Activated CD8-positive, alpha-beta T cell treated with anti-CD3 and anti-CD28 coated beads for 36 hours (primary cell): ENCODE results near the gene SEPHS1. TPM values are rescaled to one million over a fixed set of nuclear protein-coding genes. Genes with fewer than 3 reads are reported as not detected.
A peak's percentile ranks its signal among the peaks of the same experiment; 100 is the strongest.

Source experiments
- ATAC-seq: fragments of 200-7000 bp; cut with Tn5 transposase; one replicate; pipeline ENCODE4 v1.10.0; 2021; ENCODE audit warnings: mild to moderate bottlenecking, moderate library complexity
- CTCF ChIA-PET: fragments of 350-600 bp; sonication (Branson Sonifier 250); formaldehyde crosslinking; loops from one replicate; lab custom pipeline; 2021; ENCODE audit warnings: antibody characterized with exemption; lab: Charles Lee
- POLR2A ChIA-PET: fragments of 350-600 bp; sonication (Branson Sonifier 250); formaldehyde crosslinking; loops from one replicate; lab custom pipeline; 2021; ENCODE audit warnings: antibody characterized with exemption; lab: Charles Lee
- DNase-seq: peaks from one replicate; pipeline ENCODE4 v3.0.0-alpha.2; 2020
- H3K27ac Mint-ChIP-seq: one replicate; pipeline ENCODE4 v1.8.0; 2021; ENCODE audit warnings: mild to moderate bottlenecking, mixed read lengths
- H3K27me3 Mint-ChIP-seq: one replicate; pipeline ENCODE4 v1.8.0; 2021; ENCODE audit warnings: mixed read lengths
- H3K36me3 Mint-ChIP-seq: one replicate; pipeline ENCODE4 v1.8.0; 2021; ENCODE audit warnings: low read depth, mixed read lengths
- H3K4me1 Mint-ChIP-seq: one replicate; pipeline ENCODE4 v1.8.0; 2021; ENCODE audit warnings: low read depth, mixed read lengths
- H3K4me3 Mint-ChIP-seq: one replicate; pipeline ENCODE4 v1.8.0; 2021; ENCODE audit warnings: mild to moderate bottlenecking, moderate library complexity, mixed read lengths
- H3K9me3 Mint-ChIP-seq: one replicate; pipeline ENCODE4 v1.8.0; 2021; ENCODE audit warnings: mixed read lengths
- intact Hi-C: fragments of 100-400 bp; cut with micrococcal nuclease; formaldehyde crosslinking; loops from one replicate; pipeline ENCODE4 v1.10.0; 2022
- total RNA-seq, 2 experiments: library from RNA; stranded (reverse); gene quantifications; one replicate each; pipeline ENCODE4 v1.2.3, GENCODE V29; 2021
- TF ChIP-seq, protein P1 (sequence below): fragments of 200-600 bp; IDR thresholded peaks from one replicate; pipeline ENCODE4 v1.8.0; 2022; ENCODE audit warnings: antibody characterized with exemption, mild to moderate bottlenecking

The SEPHS1 gene
- total RNA-seq, 2 experiments from 2014 or later, result 61.6 to 66.5 TPM

DNA sequence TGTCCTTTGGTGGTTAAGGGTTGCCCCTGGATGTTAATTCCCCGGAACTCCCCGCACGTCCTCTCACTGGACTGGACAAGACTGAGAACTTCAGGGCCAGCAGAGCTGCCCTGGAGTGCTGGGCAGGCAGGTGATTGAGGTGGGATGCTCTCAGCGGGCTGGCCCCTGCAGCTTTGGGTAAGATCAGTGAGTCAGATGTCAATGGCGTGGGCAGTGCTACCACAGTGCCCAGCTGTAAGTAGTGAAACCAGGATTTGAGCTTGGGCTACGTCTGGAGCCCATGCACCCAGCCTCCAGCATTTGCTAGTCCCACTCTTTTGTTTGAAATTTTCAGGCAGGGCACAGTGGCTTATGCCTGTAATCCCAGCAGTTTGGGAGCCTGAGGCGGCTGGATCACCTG is 6.7 kb upstream of the SEPHS1 start:
- DNase-seq (peak; percentile 19), ATAC-seq (no peak)
- CTCF ChIA-PET, result interaction anchor here (1.0 kb wide), 1 partner anchor 86 kb away, joined by 4 read pairs; no protein-coding TSS in a partner anchor
- POLR2A ChIA-PET, result no interaction called here
- H3K4me3 Mint-ChIP-seq, result no peak overlapping the region
- H3K9me3 Mint-ChIP-seq, result no peaks in the 10 kb centered on the region
- H3K36me3 Mint-ChIP-seq, result no peaks in the 10 kb centered on the region
- H3K4me1 Mint-ChIP-seq, result peaks cover 32% of the 10 kb centered on the region
- intact Hi-C loops, result loop anchor here (5.0 kb wide), 1 partner anchor 52 kb away; the partner anchor contains the start of gene PHYH
- H3K27me3 Mint-ChIP-seq, result no peaks in the 10 kb centered on the region
- TF ChIP-seq, protein P1, sequence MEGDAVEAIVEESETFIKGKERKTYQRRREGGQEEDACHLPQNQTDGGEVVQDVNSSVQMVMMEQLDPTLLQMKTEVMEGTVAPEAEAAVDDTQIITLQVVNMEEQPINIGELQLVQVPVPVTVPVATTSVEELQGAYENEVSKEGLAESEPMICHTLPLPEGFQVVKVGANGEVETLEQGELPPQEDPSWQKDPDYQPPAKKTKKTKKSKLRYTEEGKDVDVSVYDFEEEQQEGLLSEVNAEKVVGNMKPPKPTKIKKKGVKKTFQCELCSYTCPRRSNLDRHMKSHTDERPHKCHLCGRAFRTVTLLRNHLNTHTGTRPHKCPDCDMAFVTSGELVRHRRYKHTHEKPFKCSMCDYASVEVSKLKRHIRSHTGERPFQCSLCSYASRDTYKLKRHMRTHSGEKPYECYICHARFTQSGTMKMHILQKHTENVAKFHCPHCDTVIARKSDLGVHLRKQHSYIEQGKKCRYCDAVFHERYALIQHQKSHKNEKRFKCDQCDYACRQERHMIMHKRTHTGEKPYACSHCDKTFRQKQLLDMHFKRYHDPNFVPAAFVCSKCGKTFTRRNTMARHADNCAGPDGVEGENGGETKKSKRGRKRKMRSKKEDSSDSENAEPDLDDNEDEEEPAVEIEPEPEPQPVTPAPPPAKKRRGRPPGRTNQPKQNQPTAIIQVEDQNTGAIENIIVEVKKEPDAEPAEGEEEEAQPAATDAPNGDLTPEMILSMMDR, result no peak
- no peak overlapping the region for H3K27ac Mint-ChIP-seq

DNA sequence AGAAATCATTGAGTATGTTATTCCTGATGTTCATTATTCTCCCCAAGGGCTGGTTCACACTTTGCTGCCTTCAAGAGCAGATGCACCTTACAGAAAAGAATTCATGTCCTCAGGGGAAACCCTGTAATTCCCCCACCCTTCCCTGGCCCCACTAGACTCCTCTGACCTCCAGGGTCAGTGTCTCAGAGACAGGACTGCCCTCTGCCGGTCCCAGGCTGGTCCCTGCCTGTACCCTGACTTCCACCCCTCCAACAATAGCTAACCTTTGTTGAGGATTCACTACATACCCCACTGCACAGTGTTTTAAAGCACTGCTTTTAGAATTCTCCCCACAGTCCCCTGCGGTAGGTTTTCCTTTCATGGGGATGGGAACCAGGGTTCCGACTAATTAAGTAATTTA is 4.4 kb upstream of the SEPHS1 start:
- DNase-seq (peak; percentile 34), ATAC-seq (no peak)
- intact Hi-C loops, result loop anchor here (5.0 kb wide), 1 partner anchor 50 kb away; the partner anchor contains the start of gene PHYH
- H3K4me1 Mint-ChIP-seq, result peaks cover 37% of the 10 kb centered on the region
- ChIA-PET POLR2A (interaction anchor here (0.7 kb wide), 1 partner anchor 315 kb away, joined by 3 read pairs; no protein-coding TSS in a partner anchor), CTCF (interaction anchor here (0.7 to 3.3 kb wide), 5 partner anchors 12 to 192 kb away, joined by 3 to 24 read pairs (median 4); no protein-coding TSS in a partner anchor)
- H3K27me3 Mint-ChIP-seq, result no peaks in the 10 kb centered on the region
- peak overlapping the region; percentile 41 for H3K27ac Mint-ChIP-seq
- TF ChIP-seq, protein P1, result no peak
- H3K36me3 Mint-ChIP-seq, result no peaks in the 10 kb centered on the region
- no peak overlapping the region for H3K4me3 Mint-ChIP-seq
- no peaks in the 10 kb centered on the region for H3K9me3 Mint-ChIP-seq

DNA sequence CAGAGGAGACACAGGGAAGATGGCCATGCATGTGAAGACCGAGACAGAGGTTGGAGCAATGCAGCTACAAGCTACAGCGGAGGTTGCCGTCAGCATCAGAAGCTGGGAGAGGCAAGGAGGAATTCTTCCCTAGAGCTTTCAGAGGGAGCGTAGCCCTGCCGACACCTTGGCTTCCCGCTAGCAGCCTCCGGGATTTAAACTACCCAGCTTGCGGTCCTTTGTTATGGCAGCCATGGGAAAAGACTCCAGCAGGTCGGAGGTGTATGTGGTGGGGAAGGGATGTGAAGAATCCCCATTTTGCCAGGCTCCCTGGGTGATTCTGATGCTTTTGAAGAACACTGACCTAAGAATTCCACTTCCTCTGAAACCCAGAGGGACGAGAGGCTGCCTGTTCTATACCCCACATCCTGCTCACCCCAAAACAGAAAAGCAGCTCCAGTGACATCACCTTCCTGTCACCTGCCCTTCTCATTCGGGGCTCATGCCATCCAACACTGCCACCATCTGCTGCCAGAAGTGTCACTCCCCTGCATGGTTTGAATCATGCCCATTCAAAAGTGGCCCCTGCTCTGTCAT is 3.3 kb upstream of the SEPHS1 start:
- H3K4me3 Mint-ChIP-seq, result no peak overlapping the region
- peaks cover under 1% of the 10 kb centered on the region for H3K36me3 Mint-ChIP-seq
- DNase-seq, result peak; percentile 64
- no peaks in the 10 kb centered on the region for H3K27me3 Mint-ChIP-seq
- CTCF ChIA-PET, result interaction anchor here (0.9 to 3.3 kb wide), 5 partner anchors 11 to 190 kb away, joined by 3 to 24 read pairs (median 8); partner anchors contain the start of gene MCM10
- peaks cover 39% of the 10 kb centered on the region for H3K4me1 Mint-ChIP-seq
- peak; percentile 31 for ATAC-seq
- H3K27ac Mint-ChIP-seq, result peak overlapping the region; percentile 40
- TF ChIP-seq, protein P1, result no peak
- intact Hi-C loops, result loop anchor here (5.0 kb wide), 1 partner anchor 49 kb away; the partner anchor contains the start of gene PHYH
- H3K9me3 Mint-ChIP-seq, result no peaks in the 10 kb centered on the region
- POLR2A ChIA-PET, result interaction anchor here (0.7 to 1.4 kb wide), 2 partner anchors 316 to 834 kb away, joined by 3 to 5 read pairs; no protein-coding TSS in a partner anchor

DNA sequence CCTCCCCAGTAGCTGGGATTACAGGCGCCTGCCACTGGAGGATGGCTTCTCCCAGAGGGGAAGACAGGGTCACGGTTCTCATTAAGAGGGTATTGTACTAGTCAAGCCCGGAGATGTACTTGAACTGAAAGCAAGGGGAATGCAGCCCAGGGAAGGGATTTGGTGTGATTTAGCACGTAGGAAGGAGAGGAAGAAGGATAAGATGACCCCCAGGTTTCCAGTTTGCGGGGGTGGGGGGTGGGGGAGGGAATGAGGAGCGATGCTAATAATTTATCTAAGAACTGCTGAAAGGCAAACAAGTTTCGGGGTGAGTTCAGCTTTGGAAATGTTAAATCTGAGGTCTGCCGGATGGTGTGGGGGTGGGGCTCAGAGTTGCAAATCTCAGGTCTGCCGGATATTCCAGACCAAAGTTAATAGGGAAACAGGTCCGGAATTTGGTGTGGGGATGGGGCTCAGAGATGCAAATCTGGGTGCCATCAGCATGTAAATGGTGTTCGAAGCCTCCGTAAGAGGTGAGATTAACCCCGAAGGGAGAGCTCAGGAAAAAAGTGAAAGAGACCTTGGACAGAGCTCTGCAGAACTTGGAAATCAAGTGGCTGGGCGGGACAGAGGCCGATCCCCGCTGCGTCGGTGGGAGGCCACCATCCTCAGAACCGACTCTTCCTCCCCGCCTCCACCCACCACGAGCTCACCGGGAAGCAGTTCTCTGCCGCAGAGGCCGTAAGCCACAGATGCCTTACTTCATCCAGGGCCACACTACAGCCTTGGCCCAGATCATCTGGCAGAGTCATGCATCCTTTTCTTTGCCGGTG is 1.6 kb upstream of the SEPHS1 start:
- Mint-ChIP-seq H3K36me3 (peaks cover 14% of the 10 kb centered on the region), H3K4me3 (peak overlapping the region; percentile 86), H3K4me1 (peaks cover 55% of the 10 kb centered on the region), H3K27ac (peak overlapping the region; percentile 95), H3K9me3 (no peaks in the 10 kb centered on the region), H3K27me3 (no peaks in the 10 kb centered on the region)
- peak; percentile 7 for ATAC-seq
- ChIA-PET POLR2A (interaction anchor here (0.7 to 2.2 kb wide), 8 partner anchors 8 to 836 kb away, joined by 3 to 8 read pairs (median 4); partner anchors contain the start of genes MCM10 and PHYH), CTCF (interaction anchor here (0.9 to 3.3 kb wide), 6 partner anchors 22 to 237 kb away, joined by 3 to 24 read pairs (median 4); partner anchors contain the start of gene PRPF18)
- DNase-seq, result peak; percentile 66
- intact Hi-C loops, result loop anchor here (5.0 kb wide), 1 partner anchor 47 kb away; the partner anchor contains the start of gene PHYH
- TF ChIP-seq, protein P1, result no peak
